Gastroesophageal sphincter (tissue), 3 donors: ENCODE results near the gene OR8U1.

Experiments used
- POLR2A ChIP-seq, 2 donors: fragments of 450-650 bp; IDR thresholded peaks; one replicate each; pipeline ENCODE4 v1.6.1; 2017; ENCODE audit warnings: antibody characterized with exemption in 2 of 2, mild to moderate bottlenecking in 2 of 2, moderate library complexity in 1 of 2
- TF ChIP-seq, protein P1 (sequence below), 4 experiments: fragments of 200-600 bp in 2 of 4; fragments of 450-650 bp in 2 of 4; sonication (generic) in 1 of 4; IDR thresholded peaks; one replicate each; pipeline ENCODE4 v1.5.1; 2017 to 2019; ENCODE audit warnings: antibody characterized with exemption in 4 of 4, mild to moderate bottlenecking in 2 of 4, moderate library complexity in 2 of 4

DNA sequence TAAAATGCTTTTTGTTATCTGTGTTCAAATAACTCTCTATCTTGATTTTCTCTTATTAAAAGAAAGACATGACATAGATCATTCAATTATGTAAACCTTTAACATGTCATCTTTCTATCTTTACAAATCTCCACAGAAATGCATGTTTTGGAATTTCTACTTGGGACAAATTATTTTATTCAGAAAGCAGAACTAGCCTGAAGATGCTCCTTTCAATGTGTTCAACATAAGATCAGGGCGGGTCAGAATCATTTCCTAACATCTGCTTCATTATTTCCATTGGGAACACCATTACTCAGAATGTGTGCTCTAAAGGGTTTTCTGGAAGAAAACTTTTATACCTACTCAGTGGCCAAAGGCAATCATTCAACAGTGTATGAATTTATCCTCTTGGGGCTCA is 37.0 kb downstream of the OR8U1 start, which contains the start of gene OR5AL1:
- no peak for TF ChIP-seq POLR2A (IDR thresholded peaks at IDR 0.05)
- TF ChIP-seq, protein P1, sequence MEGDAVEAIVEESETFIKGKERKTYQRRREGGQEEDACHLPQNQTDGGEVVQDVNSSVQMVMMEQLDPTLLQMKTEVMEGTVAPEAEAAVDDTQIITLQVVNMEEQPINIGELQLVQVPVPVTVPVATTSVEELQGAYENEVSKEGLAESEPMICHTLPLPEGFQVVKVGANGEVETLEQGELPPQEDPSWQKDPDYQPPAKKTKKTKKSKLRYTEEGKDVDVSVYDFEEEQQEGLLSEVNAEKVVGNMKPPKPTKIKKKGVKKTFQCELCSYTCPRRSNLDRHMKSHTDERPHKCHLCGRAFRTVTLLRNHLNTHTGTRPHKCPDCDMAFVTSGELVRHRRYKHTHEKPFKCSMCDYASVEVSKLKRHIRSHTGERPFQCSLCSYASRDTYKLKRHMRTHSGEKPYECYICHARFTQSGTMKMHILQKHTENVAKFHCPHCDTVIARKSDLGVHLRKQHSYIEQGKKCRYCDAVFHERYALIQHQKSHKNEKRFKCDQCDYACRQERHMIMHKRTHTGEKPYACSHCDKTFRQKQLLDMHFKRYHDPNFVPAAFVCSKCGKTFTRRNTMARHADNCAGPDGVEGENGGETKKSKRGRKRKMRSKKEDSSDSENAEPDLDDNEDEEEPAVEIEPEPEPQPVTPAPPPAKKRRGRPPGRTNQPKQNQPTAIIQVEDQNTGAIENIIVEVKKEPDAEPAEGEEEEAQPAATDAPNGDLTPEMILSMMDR (IDR thresholded peaks at IDR 0.05): no peak
